ENCODE data around the gene BRIP1.
"Not testable (repeated sequence)": the region's sequence is repeated elsewhere in the genome, so short reads cannot be mapped to it uniquely, and the experiment has no call there.

BRIP1 gene

DNA sequence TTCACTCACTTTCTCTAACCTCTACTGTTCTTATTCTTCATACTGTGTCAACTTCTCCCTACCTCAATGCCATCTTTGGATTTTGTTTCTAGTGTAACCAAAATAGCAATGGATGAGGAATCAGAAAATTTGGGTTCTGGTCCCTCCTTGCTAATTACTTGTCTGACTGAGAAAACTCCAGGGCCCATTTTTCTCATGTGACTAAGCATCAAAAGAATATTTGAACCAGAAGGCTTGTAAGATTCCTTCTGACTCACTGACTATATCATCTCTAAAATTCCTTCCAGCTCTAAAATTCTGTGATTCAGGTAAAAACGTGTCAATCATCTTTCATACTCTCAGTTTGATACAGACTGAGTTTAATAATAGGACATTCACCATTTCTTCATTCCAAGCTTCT, 57.9 kb downstream of the BRIP1 start:
- DNase-seq (ENCODE audit: low read depth in 4 of 4, low spot score in 1 of 4): no peak

DNA sequence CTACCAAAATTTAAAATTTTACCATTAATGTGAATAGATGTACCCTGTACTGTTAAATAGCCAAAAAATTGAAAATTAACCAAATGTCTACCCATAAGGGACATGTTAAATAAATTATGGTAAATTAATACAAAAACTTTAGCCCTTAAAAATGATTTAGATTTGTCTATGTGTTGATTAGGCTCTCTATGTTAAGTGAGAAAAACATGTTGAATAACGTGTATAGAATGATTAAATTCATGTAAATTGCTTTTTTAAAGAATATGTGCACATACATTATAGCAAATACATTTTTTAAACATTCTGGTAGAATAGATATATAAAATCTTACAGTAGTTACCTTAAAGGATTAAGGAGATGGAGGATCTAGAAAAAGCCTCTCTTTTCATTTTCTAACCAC, 59.5 kb downstream of the BRIP1 start:
- no peak for DNase-seq (ENCODE audit: low read depth in 4 of 4, low spot score in 1 of 4)

DNA sequence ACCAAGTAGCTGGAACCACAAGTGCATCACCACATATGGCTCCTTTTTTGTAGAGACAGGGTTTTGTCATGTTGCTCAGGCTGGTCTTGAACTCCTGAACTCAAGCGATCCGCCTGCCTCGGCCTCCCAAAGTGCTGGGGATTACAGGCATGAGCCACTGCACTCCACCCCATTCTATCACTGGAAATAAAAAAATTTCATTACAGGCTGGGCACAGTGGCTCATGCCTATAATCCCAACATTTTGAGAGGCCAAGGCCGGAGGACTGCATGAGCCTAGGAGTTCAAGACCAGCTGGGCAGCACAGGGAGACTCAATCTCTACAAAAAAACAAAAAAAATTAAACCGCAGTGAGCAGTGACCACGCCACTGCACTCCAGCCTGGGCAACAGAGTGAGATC, 60.1 kb downstream of the BRIP1 start:
- DNase-seq (ENCODE audit: low read depth in 4 of 4, low spot score in 1 of 4): no peak

DNA sequence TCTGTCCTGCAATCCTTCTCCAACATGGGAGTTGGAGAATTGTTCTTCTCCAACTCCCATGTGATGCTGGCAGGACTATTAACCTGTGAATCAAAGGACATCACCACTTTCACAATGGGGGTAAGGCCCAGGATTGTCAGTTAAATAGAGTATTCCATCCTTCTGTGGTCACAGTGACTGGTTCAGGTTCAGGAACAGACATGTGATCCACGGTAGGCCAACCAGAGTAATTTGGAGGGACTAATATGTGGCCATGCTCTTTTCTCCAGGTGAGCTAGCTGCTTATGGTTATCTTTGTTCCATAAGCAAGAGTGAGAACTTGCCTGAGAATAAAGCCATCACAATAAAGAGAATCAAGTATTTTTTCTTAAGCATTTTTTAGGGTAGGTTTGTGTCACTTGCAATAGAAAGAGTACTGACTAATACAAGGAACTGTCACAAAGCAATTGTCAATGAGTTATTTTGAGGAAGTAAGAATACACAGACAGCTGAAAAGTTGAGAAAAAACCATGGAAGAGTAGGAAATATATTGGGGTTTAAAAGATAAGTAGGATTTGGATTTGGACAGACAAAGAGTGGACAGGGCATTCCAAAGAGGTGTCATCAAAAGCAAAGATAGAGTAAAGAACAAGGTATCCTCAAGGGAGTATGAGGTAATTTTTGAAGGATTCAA, 63.4 kb downstream of the BRIP1 start:
- DNase-seq (ENCODE audit: low read depth in 4 of 4, low spot score in 1 of 4): no peak

GRCh38 chr17:61797283-61797682, 66.0 kb downstream of the BRIP1 start:
- no peak for DNase-seq (ENCODE audit: low read depth in 4 of 4, low spot score in 1 of 4)

GRCh38 chr17:61795546-61795945, 67.8 kb downstream of the BRIP1 start:
- no peak for DNase-seq (ENCODE audit: low read depth in 4 of 4, low spot score in 1 of 4)

DNA sequence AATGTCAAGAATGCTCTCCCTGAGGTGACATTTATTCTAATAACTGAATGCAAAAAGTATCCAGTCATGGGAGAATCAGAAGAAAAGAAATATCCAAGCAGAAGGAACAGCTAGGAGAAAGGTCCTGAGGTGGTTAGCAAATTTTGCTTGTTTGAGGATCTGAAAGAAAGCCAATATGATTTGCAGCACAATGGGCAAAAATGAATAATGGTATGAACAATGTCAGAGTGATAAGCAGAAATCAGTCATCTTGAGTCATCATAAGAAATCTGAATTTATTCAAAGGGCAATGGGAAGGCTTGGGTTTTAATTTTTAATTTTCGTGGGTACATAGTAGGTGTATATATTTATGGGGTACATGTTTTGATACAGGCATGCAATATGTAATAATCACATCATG, 68.5 kb downstream of the BRIP1 start:
- no peak for DNase-seq (ENCODE audit: low read depth in 4 of 4, low spot score in 1 of 4)

DNA sequence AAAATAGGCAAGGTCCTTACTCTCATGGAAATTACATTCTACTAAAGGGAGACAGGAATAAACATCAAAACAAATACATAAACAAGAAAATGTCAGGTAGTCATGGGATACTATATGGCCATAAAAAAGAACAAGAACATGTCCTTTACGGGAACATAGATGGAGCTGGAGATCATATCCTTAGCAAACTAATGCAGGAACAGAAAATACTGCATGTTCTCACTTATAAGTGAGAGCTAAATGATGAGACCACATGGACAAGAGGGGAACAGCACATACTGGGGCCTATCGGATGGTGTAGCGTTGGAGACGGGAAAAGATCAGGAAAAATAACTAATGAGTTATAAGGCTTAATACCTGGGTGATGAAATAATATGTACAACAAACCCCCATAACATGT, 69.1 kb downstream of the BRIP1 start:
- DNase-seq (ENCODE audit: low read depth in 4 of 4, low spot score in 1 of 4): no peak

- DNase-seq (ENCODE audit: low read depth in 4 of 4, low spot score in 1 of 4): no peak
These were observed 69.8 kb downstream of the BRIP1 start for GRCh38 chr17:61793565-61793964.

GRCh38 chr17:61789872-61790271, 73.5 kb downstream of the BRIP1 start:
- no peak for DNase-seq (ENCODE audit: low read depth in 4 of 4, low spot score in 1 of 4)

- no peak for DNase-seq (ENCODE audit: low read depth in 4 of 4, low spot score in 1 of 4)
These were observed 77.2 kb downstream of the BRIP1 start for GRCh38 chr17:61786088-61786487.

DNA sequence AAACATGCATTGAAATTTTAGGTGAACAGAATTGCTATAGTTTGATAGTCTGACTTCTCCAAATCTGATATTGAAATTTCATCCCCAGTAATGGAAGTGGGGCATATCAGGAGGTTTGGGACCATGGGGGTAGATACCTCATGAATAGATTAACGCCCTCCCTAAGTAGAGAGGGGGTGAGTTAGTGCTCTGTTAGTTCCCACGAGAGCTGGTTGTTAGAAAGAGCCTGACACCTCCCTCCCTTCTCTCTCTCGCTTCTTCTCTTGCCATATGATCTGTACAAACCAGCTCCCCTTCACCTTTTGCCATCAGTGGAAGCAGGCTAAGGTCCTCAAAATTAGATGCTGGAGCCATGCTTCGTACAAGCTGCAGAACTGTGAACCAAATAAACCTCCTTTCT, 78.8 kb downstream of the BRIP1 start:
- DNase-seq (ENCODE audit: low read depth in 4 of 4, low spot score in 1 of 4): no peak

GRCh38 chr17:61783556-61784304, 79.6 kb downstream of the BRIP1 start:
- no peak for DNase-seq (ENCODE audit: low read depth in 4 of 4, low spot score in 1 of 4)

DNA sequence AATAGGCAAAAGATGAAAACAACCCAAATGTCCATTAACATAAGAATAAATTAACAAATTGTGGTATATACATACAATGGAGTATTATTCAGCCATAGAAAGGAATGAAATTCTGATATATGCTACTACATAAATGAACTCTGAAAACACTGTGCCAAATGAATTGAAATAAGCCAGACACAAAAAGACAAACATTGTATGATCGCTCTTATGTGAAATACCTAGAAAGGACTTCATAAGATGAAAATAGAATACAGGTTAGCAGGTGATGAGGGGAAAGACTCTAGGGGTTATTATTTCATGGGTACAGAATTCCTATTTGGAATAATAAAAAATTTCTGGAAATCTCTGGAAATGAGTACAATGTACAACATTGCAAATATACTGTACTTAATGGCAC, 80.2 kb downstream of the BRIP1 start:
- no peak for DNase-seq (ENCODE audit: low read depth in 4 of 4, low spot score in 1 of 4)

GRCh38 chr17:61782683-61783082, 80.6 kb downstream of the BRIP1 start:
- DNase-seq (ENCODE audit: low read depth in 4 of 4, low spot score in 1 of 4): no peak

DNA sequence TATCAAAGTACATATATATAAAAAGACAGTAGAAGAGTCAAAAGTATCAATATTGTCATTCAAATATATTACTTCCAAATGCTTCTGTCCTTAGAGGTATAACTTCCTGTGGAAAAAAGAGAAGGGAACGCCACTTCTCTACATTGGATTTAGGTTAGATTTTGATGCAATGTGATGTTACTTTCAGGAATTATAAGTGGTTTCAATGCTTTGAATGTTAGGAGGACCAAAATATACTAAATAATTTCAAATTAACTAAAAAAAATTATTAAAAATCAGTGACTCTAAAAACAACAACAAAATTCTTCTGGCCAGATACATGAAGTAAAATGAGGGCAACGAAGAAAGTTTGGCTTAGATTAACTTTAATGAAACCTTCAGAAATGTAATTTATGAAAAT, 88.0 kb downstream of the BRIP1 start:
- DNase-seq (ENCODE audit: low read depth in 4 of 4, low spot score in 1 of 4): no peak

GRCh38 chr17:61774724-61775123, 88.6 kb downstream of the BRIP1 start:
- no peak for DNase-seq (ENCODE audit: low read depth in 4 of 4, low spot score in 1 of 4)

DNA sequence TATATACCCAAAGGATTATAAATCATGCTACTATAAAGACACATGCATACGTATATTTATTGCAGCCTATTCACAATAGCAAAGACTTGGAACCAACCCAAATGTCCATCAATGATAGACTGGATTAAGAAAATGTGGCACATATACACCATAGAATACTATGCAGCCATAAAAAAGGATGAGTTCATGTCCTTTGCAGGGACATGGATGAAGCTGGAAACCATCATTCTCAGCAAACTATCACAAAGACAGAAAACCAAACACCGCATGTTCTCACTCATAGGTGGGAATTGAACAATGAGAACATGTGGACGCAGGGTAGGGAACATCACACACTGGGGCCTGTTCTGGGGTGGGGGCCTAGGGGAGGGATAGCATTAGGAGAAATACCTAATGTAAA, 89.2 kb downstream of the BRIP1 start:
- not testable (repeated sequence) for DNase-seq (ENCODE audit: low read depth in 4 of 4, low spot score in 1 of 4)

DNA sequence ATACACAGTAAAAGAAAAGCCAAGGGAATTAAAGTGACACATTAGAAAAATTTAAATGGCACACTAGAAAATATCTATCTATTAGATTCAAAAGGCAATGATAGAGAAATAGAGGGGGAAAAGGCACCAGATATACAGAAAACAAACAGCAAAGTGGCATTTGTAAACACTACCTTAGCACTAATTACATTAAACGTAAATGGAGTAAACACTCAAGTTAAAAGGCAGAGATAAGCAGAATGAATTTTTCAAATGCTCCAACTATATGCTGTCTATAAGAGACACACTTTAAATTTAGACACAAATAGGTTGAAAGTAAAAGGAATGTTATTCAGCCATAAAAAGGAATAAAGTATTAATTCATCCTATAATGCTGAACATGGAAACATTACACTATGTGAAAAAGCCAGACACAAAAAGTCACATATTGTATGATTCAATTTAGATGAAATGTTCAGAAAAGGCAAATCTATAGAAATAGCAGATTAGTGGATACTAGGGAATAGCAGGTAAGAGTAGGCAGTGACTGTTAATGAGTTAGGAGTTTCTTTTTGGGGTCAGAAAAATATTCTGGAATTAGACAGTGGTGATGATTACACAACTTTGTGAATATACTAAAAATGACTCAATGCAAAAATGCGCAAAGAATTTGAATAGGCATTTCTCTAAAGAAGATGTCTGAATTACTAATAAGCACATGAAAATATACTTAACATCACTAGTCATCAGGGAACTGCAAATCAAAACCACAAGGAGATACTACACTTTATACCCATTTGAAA, 92.4 kb downstream of the BRIP1 start:
- DNase-seq (ENCODE audit: low read depth in 4 of 4, low spot score in 1 of 4): no peak

GRCh38 chr17:61770043-61770442, 93.3 kb downstream of the BRIP1 start:
- no peak for DNase-seq (ENCODE audit: low read depth in 4 of 4, low spot score in 1 of 4)

DNA sequence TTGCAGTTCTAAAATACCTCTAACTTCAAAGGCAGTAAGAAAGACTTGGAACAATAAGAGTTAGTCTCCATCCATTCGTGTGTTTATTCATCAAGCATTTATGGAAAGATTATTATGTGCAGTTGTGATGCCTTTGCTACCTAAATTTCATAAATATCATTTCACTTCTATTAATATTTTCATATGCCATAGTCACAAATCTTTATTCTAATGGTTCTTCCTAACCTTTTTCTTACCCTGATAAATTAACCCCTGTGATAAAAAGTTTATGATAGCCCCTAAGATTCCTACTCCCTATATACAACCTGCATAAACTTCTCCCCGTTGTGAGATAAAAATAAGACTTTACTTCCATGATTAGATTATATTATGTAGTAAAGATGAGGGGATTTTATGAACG, 94.9 kb downstream of the BRIP1 start:
- no peak for DNase-seq (ENCODE audit: low read depth in 4 of 4, low spot score in 1 of 4)

GRCh38 chr17:61766520-61766919, 96.8 kb downstream of the BRIP1 start:
- no peak for DNase-seq (ENCODE audit: low read depth in 4 of 4, low spot score in 1 of 4)
